Activated T-helper 1 cell treated with Interleukin-2 at 50 U/mL for 16 hours (primary cell): ENCODE data around the gene PLAC1.

Experiments used
- DNase-seq: peaks from one replicate; pipeline ENCODE4 v3.0.0-alpha.2; 2020; ENCODE audit warnings: low read depth

PLAC1 gene

DNA sequence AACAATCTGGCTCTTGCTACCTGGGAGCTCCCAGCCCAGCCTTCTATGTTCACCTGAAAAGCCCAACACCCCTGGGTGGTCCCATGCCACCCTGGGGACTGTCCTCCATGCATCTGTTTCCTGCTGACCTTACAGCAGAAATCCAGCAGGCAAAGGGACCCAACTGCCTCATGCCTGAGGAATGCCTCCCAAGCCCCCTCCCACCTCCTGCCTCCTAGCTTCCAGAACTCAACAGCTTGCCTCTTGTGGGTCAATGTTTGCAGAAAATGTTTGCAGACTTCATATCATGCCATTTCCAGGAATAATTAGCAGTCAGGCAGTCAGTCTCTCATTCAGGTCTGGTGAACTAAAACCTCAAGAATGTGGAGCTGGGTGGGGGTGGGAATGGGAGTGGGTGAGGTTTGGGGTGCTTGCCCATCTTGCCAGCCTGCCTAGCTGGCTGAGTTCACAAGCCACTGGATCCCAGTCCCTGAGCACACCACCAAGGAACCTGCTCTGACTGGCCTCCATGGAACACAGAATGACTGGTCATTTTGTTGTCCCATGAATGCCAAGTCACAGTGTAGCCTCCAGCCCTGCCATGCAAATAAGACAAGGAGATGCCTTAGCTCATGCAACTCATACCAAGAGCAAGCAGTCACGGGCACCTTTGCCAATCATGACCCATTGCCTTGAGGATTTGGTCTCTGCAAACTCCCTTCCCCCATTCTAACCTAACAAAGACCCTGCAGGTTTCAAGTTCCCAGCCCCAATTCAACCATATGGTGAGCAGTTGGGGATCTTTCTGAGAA is 12.1 kb upstream of the PLAC1 start:
- DNase-seq: no peak

- no peak for DNase-seq
These were observed 11.3 kb upstream of the PLAC1 start for GRCh38 chrX:134669378-134670098.

GRCh38 chrX:134664202-134664601 is 5.9 kb upstream of the PLAC1 start:
- DNase-seq: no peak

DNA sequence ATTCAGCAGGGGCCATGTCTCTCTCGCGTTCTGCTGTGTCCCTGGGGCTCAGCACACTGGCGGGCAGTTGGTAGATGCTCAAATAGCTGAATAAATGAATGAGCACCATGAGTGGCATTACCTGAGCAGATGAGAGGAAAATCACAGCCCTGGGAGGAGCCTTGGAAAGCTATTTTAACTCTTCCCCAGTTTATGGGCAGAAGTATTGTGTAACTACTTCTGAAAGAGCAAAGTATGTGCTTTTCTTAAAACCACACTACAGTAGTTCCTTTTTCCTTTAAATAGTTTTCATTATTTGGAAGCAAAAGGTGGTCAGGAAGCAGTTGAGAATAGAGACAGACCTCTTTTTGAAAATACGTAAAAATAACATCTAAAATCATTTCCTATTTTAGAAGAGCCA is 3.0 kb upstream of the PLAC1 start:
- DNase-seq: no peak

DNA sequence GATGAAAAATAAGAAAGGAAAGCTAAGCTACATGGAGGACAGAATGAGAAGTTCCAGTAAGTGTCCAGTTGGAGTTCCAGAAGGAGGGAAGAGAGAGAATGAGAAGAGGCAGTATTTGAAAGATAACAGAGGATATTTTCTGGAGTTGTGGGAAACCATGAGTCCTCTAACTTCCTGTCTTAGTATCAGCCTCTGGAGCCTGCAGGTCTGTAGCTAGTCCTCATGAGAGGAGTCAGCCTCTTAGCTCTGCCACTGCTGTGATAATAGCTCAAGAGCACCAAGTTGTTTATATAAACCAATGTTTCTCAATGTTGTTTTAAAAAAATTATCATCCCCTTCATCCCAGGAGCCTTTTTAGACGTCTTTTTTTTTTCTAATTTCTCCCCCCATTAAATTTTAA is 2.4 kb upstream of the PLAC1 start:
- no peak for DNase-seq

DNA sequence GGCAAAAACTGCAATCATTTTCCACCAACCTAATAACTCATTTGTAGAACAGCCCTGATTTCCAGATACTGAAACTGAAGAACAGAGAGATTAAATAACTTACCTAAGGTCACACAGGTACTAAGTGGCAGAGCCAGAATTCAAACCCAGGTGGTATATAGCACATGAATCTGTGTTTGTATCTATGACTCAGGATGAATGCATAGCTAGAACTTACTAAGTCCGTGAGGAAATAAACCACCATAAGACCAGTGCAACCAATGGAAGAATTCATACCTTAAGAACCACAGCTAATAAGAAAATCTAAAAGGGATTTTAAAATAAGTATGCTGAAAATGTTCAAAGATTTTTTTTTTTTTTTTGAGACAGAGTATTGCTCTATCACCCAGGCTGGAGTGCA is 1.5 kb upstream of the PLAC1 start:
- no peak for DNase-seq

DNA sequence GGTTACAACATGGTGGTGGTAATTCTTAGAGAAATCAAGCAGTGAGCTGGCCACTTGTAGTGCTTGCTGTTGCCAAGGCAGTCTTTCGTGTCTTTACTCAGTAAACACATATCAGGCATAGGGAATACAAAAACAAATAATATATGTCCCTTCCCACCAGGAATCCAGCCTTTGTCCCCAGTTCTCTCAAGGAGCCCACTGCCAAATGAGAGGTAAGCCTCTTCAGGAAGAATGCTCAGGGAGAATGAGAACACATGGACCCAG is 421 bp upstream of the PLAC1 start:
- DNase-seq: no peak

DNA sequence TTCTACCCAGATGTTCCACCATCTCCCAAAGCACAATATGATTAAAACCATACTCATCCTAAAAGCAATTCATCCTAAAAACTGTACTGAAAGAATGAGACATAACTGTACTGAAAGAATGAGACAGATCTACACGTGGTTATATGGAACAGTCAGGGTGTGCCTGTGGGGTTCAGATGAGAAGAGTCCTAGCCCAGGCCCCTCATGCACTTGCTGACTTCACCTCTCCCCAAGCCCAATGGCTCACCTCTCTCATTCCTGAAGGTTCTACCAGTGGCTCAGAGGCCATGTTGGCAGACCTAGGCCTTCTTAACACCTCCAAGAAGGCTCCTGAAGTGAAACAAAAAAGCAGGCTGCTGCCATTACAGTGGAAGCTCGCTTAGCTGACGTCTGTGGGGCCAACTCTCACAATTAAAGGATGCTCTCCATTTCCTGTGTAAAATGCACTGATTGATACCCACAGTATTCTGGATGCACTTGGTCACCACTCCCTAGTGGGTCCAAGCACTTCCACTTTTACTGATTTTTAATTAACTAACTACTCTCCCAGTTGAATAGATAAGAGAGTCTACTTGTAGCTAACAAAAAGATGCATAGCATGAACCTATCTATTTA is 3.8 kb downstream of the PLAC1 start:
- DNase-seq: no peak

DNA sequence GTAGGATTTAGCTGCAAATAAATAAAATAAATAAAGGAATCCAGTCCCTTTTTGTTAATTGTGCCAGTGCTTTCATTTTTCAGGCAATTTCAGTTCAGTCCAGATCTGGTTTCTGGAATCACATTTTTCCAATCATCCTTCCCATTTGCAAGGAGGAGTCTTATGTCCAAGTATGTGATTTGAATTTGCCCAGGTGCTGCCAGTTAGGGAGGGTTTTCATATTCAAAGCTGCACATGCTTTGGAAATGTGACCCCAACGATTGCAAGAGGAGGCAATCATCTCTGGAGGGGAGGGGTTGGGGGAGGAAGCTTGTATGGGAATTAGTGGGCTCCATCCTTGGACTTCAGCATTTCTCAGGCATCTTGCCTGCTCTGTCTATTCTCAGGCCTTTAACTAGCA is 4.4 kb downstream of the PLAC1 start:
- DNase-seq: no peak

DNA sequence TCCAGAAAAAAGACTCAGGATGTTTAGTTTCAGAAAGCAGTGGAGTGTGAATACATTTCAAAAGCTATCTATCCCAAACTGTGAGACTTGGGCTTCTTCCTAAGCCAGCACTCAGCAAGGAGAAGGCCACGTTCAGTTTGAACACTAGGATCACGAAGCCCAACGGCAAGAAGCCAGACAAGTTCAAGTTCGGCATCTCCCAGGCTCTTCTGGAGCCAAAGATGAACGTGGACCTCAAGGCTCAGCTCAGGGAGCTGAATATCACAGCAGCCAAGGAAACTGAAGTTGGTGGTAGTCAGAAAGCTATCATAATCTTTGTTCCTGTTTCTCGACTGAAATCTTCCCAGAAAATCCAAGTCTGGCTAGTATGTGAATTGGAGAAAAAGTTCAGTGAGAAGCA is 7.6 kb downstream of the PLAC1 start:
- DNase-seq: no peak

GRCh38 chrX:134649770-134650169 is 8.5 kb downstream of the PLAC1 start:
- DNase-seq: no peak

- DNase-seq: no peak
These were observed 10.8 kb downstream of the PLAC1 start for GRCh38 chrX:134647477-134647877.

DNA sequence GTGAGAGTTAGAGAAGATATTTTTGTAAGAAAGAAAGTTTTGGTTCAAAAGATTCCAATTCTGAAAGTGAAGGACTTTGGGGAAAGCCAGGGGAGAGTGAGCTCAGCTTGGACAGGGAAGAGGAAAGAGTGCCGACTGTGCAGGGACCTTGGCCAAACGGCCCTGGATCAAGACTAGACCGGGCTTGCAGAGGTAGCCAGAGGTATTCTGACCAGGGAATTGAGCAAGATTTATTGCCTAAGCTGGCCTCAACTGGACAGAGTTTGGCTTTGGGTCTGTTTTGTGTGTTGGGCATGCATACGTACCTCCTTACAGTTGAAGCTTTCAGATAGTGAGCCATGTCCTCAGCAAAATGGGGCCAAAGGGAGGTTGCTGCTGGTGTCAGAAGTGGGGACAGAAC is 11.6 kb downstream of the PLAC1 start:
- no peak for DNase-seq

DNA sequence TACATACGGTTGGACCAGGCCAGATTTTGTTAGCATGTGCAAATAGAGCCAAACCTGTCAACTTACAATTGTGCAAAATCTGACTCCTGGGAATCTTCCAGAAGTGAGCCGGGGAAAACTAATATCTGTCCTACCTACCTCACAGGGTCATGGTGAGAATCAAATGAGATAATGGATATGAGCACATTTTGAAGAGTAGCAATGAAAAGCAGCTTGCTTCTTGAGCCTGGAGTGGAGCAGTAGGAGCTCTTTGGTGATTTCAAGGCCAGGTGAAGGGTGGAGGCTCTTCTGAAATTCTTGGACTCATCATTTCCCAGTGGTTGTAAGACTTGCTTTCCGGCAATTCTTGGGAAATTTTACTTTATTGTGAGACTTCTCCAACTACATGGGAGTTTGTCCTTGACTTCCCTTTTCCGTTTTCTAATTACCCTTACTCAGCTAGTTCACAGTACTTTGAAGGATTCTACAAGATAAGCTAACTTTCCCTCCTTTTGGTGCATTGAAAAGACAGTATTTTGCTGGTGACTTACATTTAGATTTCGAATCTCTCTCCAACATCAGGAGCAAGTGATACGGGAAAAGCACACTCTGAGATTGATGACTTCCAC is 12.2 kb downstream of the PLAC1 start:
- no peak for DNase-seq

GRCh38 chrX:134642386-134642785 is 15.9 kb downstream of the PLAC1 start:
- no peak for DNase-seq

GRCh38 chrX:134641346-134641745 is 16.9 kb downstream of the PLAC1 start:
- DNase-seq: no peak

DNA sequence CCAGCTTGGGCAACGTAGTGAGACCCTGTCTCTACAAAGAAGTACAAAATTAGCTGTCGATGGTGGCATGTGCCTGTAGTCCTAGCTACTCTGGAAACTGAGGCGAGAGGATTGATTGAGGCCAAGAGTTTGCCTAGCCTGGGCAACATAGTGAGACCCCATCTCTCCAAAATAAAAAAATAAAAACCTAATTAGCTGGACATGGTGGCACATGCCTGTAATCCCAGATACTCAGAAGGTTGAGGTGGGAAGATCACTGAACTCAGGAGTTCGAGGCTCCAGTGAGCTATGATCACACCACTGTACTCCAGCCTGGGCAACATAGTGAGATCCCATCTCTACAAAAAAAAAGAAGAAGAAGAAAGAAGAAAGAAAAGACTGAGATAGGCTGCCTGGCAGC is 17.4 kb downstream of the PLAC1 start:
- DNase-seq: no peak

- DNase-seq: no peak
These were observed 21.4 kb downstream of the PLAC1 start for GRCh38 chrX:134636851-134637250.

DNA sequence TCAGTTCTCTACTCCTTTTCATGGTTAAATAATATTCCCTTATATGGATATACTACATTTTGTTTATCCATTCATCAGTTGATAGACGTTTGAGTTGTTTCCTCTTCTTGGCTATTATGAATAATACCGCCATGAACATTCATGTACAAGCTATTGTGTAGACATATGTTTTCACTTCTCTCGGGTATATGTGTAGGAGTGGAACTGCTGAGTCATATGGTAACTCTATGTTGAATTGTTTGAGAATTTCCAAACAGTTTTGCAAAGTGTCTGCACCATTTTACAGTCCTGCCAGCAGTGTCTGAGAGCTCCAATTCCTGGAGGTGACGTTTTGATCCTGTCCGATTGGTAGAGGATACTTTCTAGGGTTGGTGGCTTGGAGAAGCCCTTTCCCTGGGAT is 23.6 kb downstream of the PLAC1 start:
- DNase-seq: no peak

DNA sequence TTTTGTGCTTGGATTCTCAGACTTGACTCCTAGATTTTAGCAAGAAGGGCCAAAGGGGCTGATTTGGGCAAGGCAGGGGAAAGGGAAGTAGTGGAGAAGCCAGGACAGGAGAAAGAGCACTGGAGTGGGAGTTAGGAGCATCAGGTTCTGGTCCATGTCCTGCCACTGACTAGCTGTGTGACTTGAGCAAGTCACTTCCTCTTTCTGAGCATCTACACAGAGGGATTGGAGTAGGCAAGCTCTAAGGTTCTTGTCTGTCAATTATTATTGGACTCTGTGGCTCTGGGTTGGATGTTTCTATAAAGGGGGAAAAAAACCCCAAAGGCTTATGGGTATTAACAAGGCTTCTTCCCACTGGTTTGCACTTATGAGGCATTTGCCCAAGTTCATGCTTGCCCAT is 24.4 kb downstream of the PLAC1 start:
- no peak for DNase-seq

- no peak for DNase-seq
These were observed 24.9 kb downstream of the PLAC1 start for GRCh38 chrX:134633394-134633793.

- no peak for DNase-seq
These were observed 25.9 kb downstream of the PLAC1 start for GRCh38 chrX:134632355-134632754.
